GM23338 (cell line): ENCODE results near the gene RENBP. TPM values are rescaled to one million over a fixed set of nuclear protein-coding genes. Genes with fewer than 3 reads are reported as not detected.

Experiments used
- ATAC-seq: fragments of 200-7000 bp; cut with Tn5 transposase; 3 replicates; pipeline ENCODE4 v1.9.1; 2020
- DNase-seq: peaks from one replicate; pipeline ENCODE4 v3.0.0-alpha.2; 2015; ENCODE audit warnings: low spot score
- H2AFZ ChIP-seq: fragments of 200-600 bp; sonication (generic); 2 replicates; pipeline ENCODE4 v1.8.0; 2016; ENCODE audit warnings: antibody characterized with exemption, mild to moderate bottlenecking, moderate library complexity
- H3F3A ChIP-seq: fragments of 200-600 bp; sonication (generic); replicated peaks from 2 replicates; pipeline ENCODE4 v1.8.0; 2017; ENCODE audit warnings: antibody characterized with exemption, mixed run types, low read depth
- H3K27ac ChIP-seq: fragments of 200-600 bp; sonication (generic); 2 replicates; pipeline ENCODE4 v1.6.1; 2016; ENCODE audit warnings: low read depth
- H3K27me3 ChIP-seq: fragments of 200-600 bp; sonication (generic); 2 replicates; pipeline ENCODE4 v1.8.0; 2016; ENCODE audit warnings: mild to moderate bottlenecking, mixed run types, moderate library complexity; ENCODE audit not compliant: insufficient read depth
- H3K36me3 ChIP-seq: fragments of 200-600 bp; sonication (generic); 2 replicates; pipeline ENCODE4 v1.8.0; 2016; ENCODE audit warnings: mild to moderate bottlenecking; ENCODE audit not compliant: insufficient read depth
- H3K4me1 ChIP-seq: fragments of 200-600 bp; sonication (generic); 2 replicates; pipeline ENCODE4 v1.8.0; 2016; ENCODE audit warnings: mild to moderate bottlenecking, moderate library complexity; ENCODE audit not compliant: insufficient read depth
- H3K4me2 ChIP-seq: fragments of 200-600 bp; sonication (generic); 2 replicates; pipeline ENCODE4 v1.7.1; 2017; ENCODE audit warnings: mixed run types
- H3K4me3 ChIP-seq: fragments of 200-600 bp; sonication (generic); 2 replicates; pipeline ENCODE4 v1.6.1; 2016; ENCODE audit warnings: mixed run types
- H3K79me2 ChIP-seq: fragments of 200-600 bp; sonication (generic); replicated peaks from 2 replicates; pipeline ENCODE4 v1.8.0; 2017; ENCODE audit warnings: mild to moderate bottlenecking; ENCODE audit not compliant: insufficient read depth
- H3K9me2 ChIP-seq: fragments of 200-600 bp; sonication (generic); 2 replicates; pipeline ENCODE4 v1.8.0; 2017; ENCODE audit not compliant: insufficient read depth
- H4K20me1 ChIP-seq: fragments of 200-600 bp; sonication (generic); replicated peaks from 2 replicates; pipeline ENCODE4 v1.8.0; 2017; ENCODE audit warnings: mild to moderate bottlenecking; ENCODE audit not compliant: insufficient read depth
- H3K27ac Mint-ChIP-seq: 2 replicates; pipeline ENCODE4 v1.8.0; 2020; ENCODE audit warnings: inconsistent platforms, mild to moderate bottlenecking, moderate library complexity, mixed read lengths
- H3K27me3 Mint-ChIP-seq: 3 replicates; pipeline ENCODE4 v1.8.0; 2022; ENCODE audit warnings: low read depth, mild to moderate bottlenecking, moderate library complexity, mixed read lengths, inconsistent platforms; ENCODE audit not compliant: insufficient read depth, poor library complexity
- H3K36me3 Mint-ChIP-seq: 3 replicates; pipeline ENCODE4 v1.8.0; 2021; ENCODE audit warnings: low read depth, mild to moderate bottlenecking, inconsistent platforms, moderate library complexity, mixed read lengths
- H3K4me1 Mint-ChIP-seq: 3 replicates; pipeline ENCODE4 v1.8.0; 2020; ENCODE audit warnings: mild to moderate bottlenecking, inconsistent platforms, mixed read lengths
- H3K4me3 Mint-ChIP-seq: 3 replicates; pipeline ENCODE4 v1.8.0; 2021; ENCODE audit warnings: moderate library complexity, mild to moderate bottlenecking, inconsistent platforms, mixed read lengths
- H3K9me3 Mint-ChIP-seq: 3 replicates; pipeline ENCODE4 v1.8.0; 2020; ENCODE audit warnings: moderate library complexity, mild to moderate bottlenecking, inconsistent platforms, mixed read lengths
- CREB1 ChIP-seq: fragments of 250-450 bp; sonication (Bioruptor Pico); IDR thresholded peaks from 2 replicates; pipeline ENCODE4 v1.5.0; 2020; ENCODE audit warnings: low read depth, mild to moderate bottlenecking, moderate library complexity
- CTCF ChIP-seq, 2 experiments: fragments of 200-600 bp in 1 of 2; sonication (generic) in 1 of 2; conservative IDR thresholded peaks; 2 replicates each; pipeline versions ENCODE4 v1.5.1 to v1.6.1; 2016 to 2017; ENCODE audit warnings: antibody characterized with exemption in 2 of 2, low read depth in 2 of 2, mild to moderate bottlenecking in 2 of 2, moderate library complexity in 1 of 2
- EZH2 ChIP-seq: fragments of 200-600 bp; sonication (generic); IDR thresholded peaks from one replicate; pipeline ENCODE4 v1.8.0; 2017; ENCODE audit warnings: antibody characterized with exemption, mild to moderate bottlenecking, low read depth; ENCODE audit not compliant: unreplicated experiment
- EZH2phosphoT487 ChIP-seq: fragments of 200-600 bp; sonication (generic); IDR thresholded peaks from one replicate; pipeline ENCODE4 v1.8.1; 2018; ENCODE audit warnings: antibody characterized with exemption; ENCODE audit not compliant: unreplicated experiment
- JUNB ChIP-seq: IDR thresholded peaks from one replicate; pipeline ENCODE4 v1.6.1; 2016; ENCODE audit warnings: antibody characterized with exemption; ENCODE audit not compliant: unreplicated experiment
- REST ChIP-seq: IDR thresholded peaks from one replicate; pipeline ENCODE4 v1.6.1; 2018; ENCODE audit warnings: antibody characterized with exemption; ENCODE audit not compliant: unreplicated experiment
- STAT1 ChIP-seq: IDR thresholded peaks from one replicate; pipeline ENCODE4 v1.6.1; 2016; ENCODE audit warnings: antibody characterized with exemption; ENCODE audit not compliant: unreplicated experiment
- ZNF114 ChIP-seq: fragments of 250-450 bp; sonication (Bioruptor Pico); IDR thresholded peaks from 2 replicates; pipeline ENCODE4 v1.5.0; 2020; ENCODE audit warnings: mild to moderate bottlenecking, moderate library complexity
- ZNF331 ChIP-seq: fragments of 250-450 bp; sonication (Bioruptor Pico); IDR thresholded peaks from 2 replicates; pipeline ENCODE4 v1.5.0; 2020; ENCODE audit warnings: low read depth, mild to moderate bottlenecking, moderate library complexity
- ZNF462 ChIP-seq: fragments of 250-450 bp; sonication (Bioruptor Pico); IDR thresholded peaks from 2 replicates; pipeline ENCODE4 v1.5.0; 2020; ENCODE audit warnings: mild to moderate bottlenecking, moderate library complexity
- polyA plus RNA-seq: library from polyadenylated mRNA; unstranded; fragments of >200 nt; fragmentation: Nextera tagmentation; extraction: Ambion mirVana; gene quantifications from 2 replicates; pipeline ENCODE4 v1.2.1, GENCODE V29; 2016
- total RNA-seq: library from RNA; depleted of rRNA; stranded (reverse); fragments of >200 nt; shearing (Covaris generic); gene quantifications from 2 replicates; pipeline ENCODE4 v1.2.3, GENCODE V29; 2014

RENBP gene
- total and polyA plus RNA-seq, 2 experiments from 2014 or later, result 2.0 to 10.3 TPM

- H3K9me2 ChIP-seq, result no peaks in the 10 kb centered on the region
- peaks cover 23% of the 10 kb centered on the region for H3K36me3 Mint-ChIP-seq
- H2AFZ ChIP-seq, result no peak overlapping the region
- TF ChIP-seq REST (no peak), CTCF (conservative IDR thresholded peaks at IDR 0.05; ENCODE audit: low read depth in 2 of 2) (no peak), EZH2phosphoT487 (no peak), CREB1 (CRISPR knock-in tag) (no peak), EZH2 (no peak), ZNF114 (no peak), STAT1 (no peak), ZNF331 (CRISPR knock-in tag) (no peak), ZNF462 (CRISPR knock-in tag) (no peak), JUNB (no peak)
- peak overlapping the region; percentile 100 for H3K4me3 Mint-ChIP-seq
- H3K27ac Mint-ChIP-seq, result no peak overlapping the region
- H3K4me1 ChIP-seq, result peaks cover 12% of the 10 kb centered on the region
- no peak overlapping the region for H3K27ac ChIP-seq
- H3F3A ChIP-seq, result 0 out of 2 replicates have a peak, but pooled peaks cover 4% of the 10 kb centered on the region
- DNase-seq, result peak; percentile 22
- peaks cover 17% of the 10 kb centered on the region for H4K20me1 ChIP-seq
- peaks cover 6% of the 10 kb centered on the region for H3K27me3 Mint-ChIP-seq
- ATAC-seq, result no peak
- peak overlapping the region; percentile 85 for H3K4me3 ChIP-seq
- no peaks in the 10 kb centered on the region for H3K36me3 ChIP-seq
- peaks cover 26% of the 10 kb centered on the region for H3K4me1 Mint-ChIP-seq
- H3K4me2 ChIP-seq, result peak overlapping the region; percentile 84
- H3K9me3 Mint-ChIP-seq, result no peaks in the 10 kb centered on the region; the same call in 2 of the 3 replicates
- no peaks in the 10 kb centered on the region for H3K27me3 ChIP-seq
- H3K79me2 ChIP-seq, result peaks cover 68% of the 10 kb centered on the region
Measured at GRCh38 chrX:153968754-153969124, 24.3 kb upstream of the RENBP start.
